Cardiac fibroblast (primary cell): ENCODE measurements around the gene OPN4.
"Not testable (repeated sequence)": the region's sequence is repeated elsewhere in the genome, so short reads cannot be mapped to it uniquely, and the experiment has no call there.

Experiments
- DNase-seq, 2 donors: peaks; one replicate each; pipeline versions ENCODE4 v3.0.0 to v3.0.0-alpha.2; 2010; ENCODE audit warnings: low read depth in 2 of 2
- H3K4me3 ChIP-seq, 2 donors: replicated peaks in 1 of 2; 1 replicate in 1 of 2; 2 replicates in 1 of 2; pipeline ENCODE4 v1.5.1; 2011; ENCODE audit warnings: low read depth in 2 of 2, low read length in 2 of 2, mild to moderate bottlenecking in 2 of 2, moderate library complexity in 1 of 2
- CTCF ChIP-seq: IDR thresholded peaks from one replicate; pipeline ENCODE4 v1.5.1; 2011; ENCODE audit warnings: low read depth, mild to moderate bottlenecking, low read length, inconsistent platforms

OPN4 gene

GRCh38 chr10:86614853-86615252 lies 39.5 kb upstream of the OPN4 start:
- no peak overlapping the region for H3K4me3 ChIP-seq
- no peak for DNase-seq
- TF ChIP-seq CTCF = no peak

DNA sequence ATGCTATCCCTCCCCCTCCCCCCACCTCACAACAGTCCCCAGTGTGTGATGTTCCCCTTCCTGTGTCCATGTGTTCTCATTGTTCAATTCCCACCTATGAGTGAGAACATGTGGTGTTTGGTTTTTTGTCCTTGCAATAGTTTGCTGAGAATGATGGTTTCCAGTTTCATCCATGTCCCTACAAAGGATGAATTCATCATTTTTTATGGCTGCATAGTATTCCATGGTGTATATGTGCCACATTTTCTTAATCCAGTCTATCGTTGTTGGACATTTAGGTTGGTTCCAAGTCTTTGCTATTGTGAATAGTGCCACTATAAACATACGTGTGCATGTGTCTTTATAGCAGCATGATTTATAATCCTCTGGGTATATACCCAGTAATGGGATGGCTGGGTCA lies 37.1 kb upstream of the OPN4 start:
- DNase-seq = not testable (repeated sequence)

GRCh38 chr10:86628311-86628710 lies 26.0 kb upstream of the OPN4 start:
- no peak overlapping the region for H3K4me3 ChIP-seq
- no peak for DNase-seq
- TF ChIP-seq CTCF = no peak

More for the DNA sequence above, 37.1 kb upstream of the OPN4 start:
- not testable (repeated sequence) for H3K4me3 ChIP-seq

GRCh38 chr10:86630079-86630478 lies 24.3 kb upstream of the OPN4 start:
- no peak for TF ChIP-seq CTCF
- peak in 1 of 2 donors; percentile 66 for DNase-seq
- H3K4me3 ChIP-seq = no peak overlapping the region

DNA sequence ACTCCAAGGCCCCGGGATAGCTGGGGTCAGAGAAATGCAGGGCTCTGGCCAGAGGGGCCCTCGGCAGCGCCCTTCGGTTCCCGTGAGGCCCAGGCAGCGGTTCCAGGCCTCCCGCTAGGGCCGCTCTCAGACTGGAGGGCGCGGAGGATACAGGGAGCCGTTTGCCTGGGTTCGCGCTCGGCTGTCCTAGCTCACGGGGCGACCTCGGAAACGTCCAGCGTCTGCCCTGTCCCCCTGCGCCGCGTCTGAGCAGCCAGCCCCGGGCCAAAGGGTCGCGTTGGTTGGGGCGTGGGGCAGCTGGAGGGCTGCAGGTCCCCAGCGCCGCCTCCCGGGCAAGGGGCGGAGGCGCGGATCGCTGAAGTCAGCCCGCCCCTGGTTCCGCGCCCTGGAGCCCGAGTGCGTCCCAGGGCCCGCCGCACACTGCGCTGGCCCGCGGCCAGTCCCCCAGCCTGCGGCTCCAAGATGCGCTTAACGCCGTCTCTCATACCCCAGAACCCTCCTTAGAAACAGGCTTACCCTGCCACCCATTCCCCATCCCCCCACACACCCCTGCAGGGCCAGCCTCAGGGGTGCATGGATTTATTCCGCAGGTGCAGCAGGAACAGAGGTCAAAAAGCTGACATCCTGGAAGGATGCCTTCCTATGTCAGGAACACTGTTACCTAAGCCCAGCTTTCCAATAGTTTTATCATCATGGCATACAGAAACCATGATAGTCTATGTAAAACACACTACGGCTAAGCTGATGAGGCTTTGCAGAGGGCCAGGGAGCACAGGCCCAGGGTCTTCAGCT lies 22.1 kb upstream of the OPN4 start:
- peak in 1 of 2 donors; percentile 21 for DNase-seq
- TF ChIP-seq CTCF = no peak
- peak overlapping the region; percentile 27 to 43 for H3K4me3 ChIP-seq

- DNase-seq = no peak
- TF ChIP-seq CTCF = peak; percentile 2
Measured at GRCh38 chr10:86632951-86633350, 21.4 kb upstream of the OPN4 start.

DNA sequence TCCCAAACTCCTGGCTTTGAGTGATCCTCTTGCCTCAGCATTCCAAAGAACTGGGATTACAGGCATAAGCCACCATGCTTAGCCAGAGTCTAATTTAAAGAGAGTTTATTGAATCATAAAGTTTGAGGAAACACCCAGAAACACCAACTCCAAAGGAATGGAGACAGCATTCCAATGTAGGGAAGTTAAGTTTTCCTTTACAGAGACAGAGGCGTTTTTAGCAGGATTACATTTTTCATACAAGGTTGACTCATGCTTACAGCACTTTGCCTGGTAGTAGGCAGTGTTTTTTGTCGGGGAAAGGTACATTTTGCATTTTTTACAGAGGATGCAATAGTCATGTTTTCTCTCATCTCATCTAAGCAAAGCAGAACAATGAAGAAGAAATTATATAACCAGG lies 18.9 kb upstream of the OPN4 start:
- H3K4me3 ChIP-seq = no peak overlapping the region
- TF ChIP-seq CTCF = no peak
- peak; percentile 62 to 77 for DNase-seq

More at GRCh38 chr10:86632951-86633350, 21.4 kb upstream of the OPN4 start:
- H3K4me3 ChIP-seq = no peak overlapping the region
